ENCODE data around the gene SGCB. TPM values are rescaled to one million over a fixed set of nuclear protein-coding genes. Genes with fewer than 3 reads are reported as not detected.
"Not testable (repeated sequence)": the region's sequence is repeated elsewhere in the genome, so short reads cannot be mapped to it uniquely, and the experiment has no call there.

SGCB gene
- 100 to 1,000 TPM in 10 of 12 donors, 10 to 100 TPM in 1, not detected in 1; 79.6 to 226 (median 191) TPM for polyA plus RNA-seq (ENCODE audit: insufficient read length in 12 of 12)
- long read RNA-seq, donor 1, full-length matches to known transcripts = 24 of 37 reads
- long read RNA-seq, donor 1, partial matches to known transcripts = 13 of 37 reads
- long read RNA-seq, donor 1, other reads (novel, unspliced or antisense) = 0 of 37 reads
- long read RNA-seq, donor 2, full-length matches to known transcripts = 117 of 154 reads
- long read RNA-seq, donor 2, partial matches to known transcripts = 32 of 154 reads
- long read RNA-seq, donor 2, other reads (novel, unspliced or antisense) = 5 of 154 reads
- long read RNA-seq, donor 3, full-length matches to known transcripts = 68 of 88 reads
- long read RNA-seq, donor 3, partial matches to known transcripts = 20 of 88 reads
- long read RNA-seq, donor 3, other reads (novel, unspliced or antisense) = 0 of 88 reads
- long read RNA-seq, donor 4, full-length matches to known transcripts = 33 of 43 reads
- long read RNA-seq, donor 4, partial matches to known transcripts = 10 of 43 reads
- long read RNA-seq, donor 4, other reads (novel, unspliced or antisense) = 0 of 43 reads
- long read RNA-seq, donor 5, full-length matches to known transcripts = 176 of 237 reads
- long read RNA-seq, donor 5, partial matches to known transcripts = 45 of 237 reads
- long read RNA-seq, donor 5, other reads (novel, unspliced or antisense) = 16 of 237 reads
- long read RNA-seq, donor 6, full-length matches to known transcripts = 46 of 63 reads
- long read RNA-seq, donor 6, partial matches to known transcripts = 17 of 63 reads
- long read RNA-seq, donor 6, other reads (novel, unspliced or antisense) = 0 of 63 reads
- long read RNA-seq, donor 7, full-length matches to known transcripts = 36 of 58 reads
- long read RNA-seq, donor 7, partial matches to known transcripts = 14 of 58 reads
- long read RNA-seq, donor 7, other reads (novel, unspliced or antisense) = 8 of 58 reads
- long read RNA-seq, donor 8, full-length matches to known transcripts = 139 of 190 reads
- long read RNA-seq, donor 8, partial matches to known transcripts = 32 of 190 reads
- long read RNA-seq, donor 8, other reads (novel, unspliced or antisense) = 19 of 190 reads
- long read RNA-seq, donor 9, full-length matches to known transcripts = 36 of 42 reads
- long read RNA-seq, donor 9, partial matches to known transcripts = 6 of 42 reads
- long read RNA-seq, donor 9, other reads (novel, unspliced or antisense) = 0 of 42 reads
- long read RNA-seq, donor 10, full-length matches to known transcripts = 110 of 167 reads
- long read RNA-seq, donor 10, partial matches to known transcripts = 27 of 167 reads
- long read RNA-seq, donor 10, other reads (novel, unspliced or antisense) = 30 of 167 reads
- long read RNA-seq, donor 11, full-length matches to known transcripts = 67 of 112 reads
- long read RNA-seq, donor 11, partial matches to known transcripts = 40 of 112 reads
- long read RNA-seq, donor 11, other reads (novel, unspliced or antisense) = 5 of 112 reads

GRCh38 chr4:52038103-52038912, at the start of gene SGCB:
TSS of gene SGCB (minus strand) at chr4:52038299. CDS start at chr4:52038259, 40 bp downstream.
- DNase-seq = peak; percentile 63

GRCh38 chr4:52086425-52086824, 48.3 kb upstream of the SGCB start:
- not testable (repeated sequence) for DNase-seq

DNA sequence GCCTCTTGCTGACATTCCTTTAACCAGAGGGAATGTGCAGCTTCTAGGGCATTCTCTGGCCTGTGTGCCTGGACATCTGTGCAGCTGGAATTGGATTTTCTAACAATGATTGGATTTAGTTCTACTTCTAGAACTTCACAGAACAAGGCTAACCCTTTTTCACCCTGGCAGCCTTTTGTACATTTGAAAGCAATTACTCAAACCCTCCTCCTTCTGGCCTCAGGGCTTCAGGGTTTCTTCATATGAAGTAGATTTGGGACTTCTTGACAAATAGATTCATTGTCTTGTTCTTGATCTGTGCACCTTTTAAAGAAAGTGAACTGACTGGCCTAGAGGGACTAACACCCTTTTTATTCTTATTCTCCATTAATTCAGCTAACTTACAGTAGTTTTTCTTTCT, 43.1 kb upstream of the SGCB start:
- DNase-seq = no peak

DNA sequence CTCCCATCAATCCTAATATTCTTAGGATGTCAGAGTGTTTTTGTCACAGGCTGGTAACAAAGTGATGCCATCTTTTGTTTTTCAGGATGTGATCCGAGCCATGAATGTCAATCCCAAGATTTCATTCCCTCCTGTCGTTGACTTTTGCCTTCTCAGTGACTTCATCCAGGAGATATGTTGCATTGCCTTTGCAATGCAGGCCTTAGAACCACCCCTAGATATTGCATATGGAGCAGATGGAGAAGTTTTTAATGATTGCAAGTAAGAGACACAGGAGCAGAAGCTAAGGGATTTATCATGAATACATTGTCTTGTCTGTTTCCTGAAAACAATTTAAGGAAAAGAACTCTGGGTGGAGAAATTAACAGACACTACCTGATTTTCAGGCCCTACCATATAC, 41.6 kb upstream of the SGCB start:
- no peak for DNase-seq

- DNase-seq = peak; percentile 17
Measured at GRCh38 chr4:52076731-52077130, 38.6 kb upstream of the SGCB start.

DNA sequence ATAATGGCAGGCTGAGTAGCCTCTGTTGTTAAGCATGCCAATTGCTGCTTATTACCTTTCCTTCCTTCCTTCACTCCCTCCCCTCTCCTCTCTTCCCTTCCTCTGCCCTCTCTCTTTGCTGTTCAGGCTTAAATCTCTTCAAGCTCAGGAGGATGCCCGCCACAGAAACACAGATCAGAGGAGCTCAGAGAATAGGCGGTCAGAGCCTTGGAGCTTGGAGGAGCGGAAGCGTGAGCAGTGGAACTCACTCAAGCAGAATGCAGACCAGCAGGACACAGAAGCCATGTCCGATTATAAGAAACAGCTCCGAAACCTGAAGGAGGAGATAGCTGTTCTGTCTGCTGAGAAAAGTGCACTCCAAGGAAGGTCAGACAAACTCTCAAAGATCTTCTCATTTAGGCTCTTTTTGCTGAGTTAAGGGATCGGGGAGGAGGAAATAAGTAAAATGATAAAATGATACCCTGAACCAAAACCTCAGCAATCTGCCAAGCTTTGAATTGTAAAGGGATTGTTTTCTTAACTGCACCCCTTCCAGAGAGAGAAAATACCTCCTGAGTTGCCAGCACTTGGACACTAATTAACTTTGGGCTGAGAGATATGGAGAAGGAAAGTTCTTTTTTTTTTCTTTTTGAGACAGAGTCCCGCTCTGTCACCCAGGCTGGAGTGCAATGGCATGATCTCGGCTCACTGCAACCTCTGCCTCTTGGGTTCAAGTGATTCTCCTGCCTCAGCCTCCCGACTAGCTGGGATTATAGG, 33.9 kb upstream of the SGCB start:
- no peak for DNase-seq

- no peak for DNase-seq
Measured at GRCh38 chr4:52069571-52069970, 31.5 kb upstream of the SGCB start.

DNA sequence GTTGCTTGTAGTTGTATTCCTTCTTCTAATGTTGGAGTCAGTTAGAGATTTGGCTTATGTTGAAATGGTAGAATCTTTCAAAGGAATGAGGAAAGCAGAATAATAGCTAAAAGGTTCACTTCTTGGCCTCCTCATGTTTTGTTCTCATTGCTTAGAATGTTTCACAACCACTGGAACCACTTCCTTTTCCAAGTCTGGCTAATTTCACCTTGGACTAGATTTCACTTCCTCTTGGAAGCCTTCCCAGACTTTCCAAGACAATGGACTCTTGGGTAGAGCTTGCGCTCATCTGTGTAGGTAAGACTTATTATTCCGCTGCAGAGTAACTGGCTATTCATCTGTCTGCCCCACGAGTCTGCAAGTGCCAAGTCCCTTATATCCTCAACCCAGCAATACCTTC, 21.3 kb upstream of the SGCB start:
- peak; percentile 59 for DNase-seq

DNA sequence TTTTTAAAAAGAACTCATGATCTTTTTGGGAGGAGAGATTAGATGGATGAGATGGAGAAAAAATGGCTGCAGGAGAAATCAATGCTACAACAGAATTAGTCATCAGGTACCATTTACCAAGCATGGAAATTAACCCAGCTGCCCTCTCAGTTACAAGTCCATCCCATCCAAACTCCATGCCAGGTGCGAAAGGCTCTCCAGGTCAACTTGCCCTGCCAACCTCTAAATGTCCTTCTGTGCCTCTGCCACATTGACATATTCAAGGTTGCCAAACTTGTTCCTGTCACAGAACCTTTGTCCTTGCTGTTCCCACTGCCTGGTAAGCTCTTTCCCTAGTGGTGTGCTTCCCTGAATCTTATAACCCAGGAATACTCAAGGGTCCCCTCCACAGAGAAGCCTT, 20.2 kb upstream of the SGCB start:
- no peak for DNase-seq

DNA sequence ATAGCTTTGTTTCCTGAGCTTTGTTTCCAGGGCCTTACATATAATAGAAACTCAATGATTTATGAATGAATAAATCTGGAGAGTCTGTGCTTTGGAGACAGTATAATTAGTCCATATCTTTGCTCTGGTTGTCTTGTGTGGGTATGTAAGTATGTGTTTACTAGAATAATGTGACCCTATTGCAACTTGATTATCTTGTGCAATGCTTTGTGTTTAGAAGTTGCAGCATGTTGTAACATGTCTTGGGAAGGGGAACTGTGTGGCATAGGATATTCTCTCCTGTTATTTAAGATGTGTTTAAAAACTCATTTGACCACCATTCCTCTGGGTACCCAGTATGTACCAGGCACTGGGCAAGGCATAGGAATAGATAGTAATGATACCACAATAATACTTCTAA, 19.1 kb upstream of the SGCB start:
- DNase-seq = no peak

- no peak for DNase-seq
Measured at GRCh38 chr4:52054254-52054653, 16.2 kb upstream of the SGCB start.

GRCh38 chr4:52052475-52052780, 14.3 kb upstream of the SGCB start:
- DNase-seq = no peak

DNA sequence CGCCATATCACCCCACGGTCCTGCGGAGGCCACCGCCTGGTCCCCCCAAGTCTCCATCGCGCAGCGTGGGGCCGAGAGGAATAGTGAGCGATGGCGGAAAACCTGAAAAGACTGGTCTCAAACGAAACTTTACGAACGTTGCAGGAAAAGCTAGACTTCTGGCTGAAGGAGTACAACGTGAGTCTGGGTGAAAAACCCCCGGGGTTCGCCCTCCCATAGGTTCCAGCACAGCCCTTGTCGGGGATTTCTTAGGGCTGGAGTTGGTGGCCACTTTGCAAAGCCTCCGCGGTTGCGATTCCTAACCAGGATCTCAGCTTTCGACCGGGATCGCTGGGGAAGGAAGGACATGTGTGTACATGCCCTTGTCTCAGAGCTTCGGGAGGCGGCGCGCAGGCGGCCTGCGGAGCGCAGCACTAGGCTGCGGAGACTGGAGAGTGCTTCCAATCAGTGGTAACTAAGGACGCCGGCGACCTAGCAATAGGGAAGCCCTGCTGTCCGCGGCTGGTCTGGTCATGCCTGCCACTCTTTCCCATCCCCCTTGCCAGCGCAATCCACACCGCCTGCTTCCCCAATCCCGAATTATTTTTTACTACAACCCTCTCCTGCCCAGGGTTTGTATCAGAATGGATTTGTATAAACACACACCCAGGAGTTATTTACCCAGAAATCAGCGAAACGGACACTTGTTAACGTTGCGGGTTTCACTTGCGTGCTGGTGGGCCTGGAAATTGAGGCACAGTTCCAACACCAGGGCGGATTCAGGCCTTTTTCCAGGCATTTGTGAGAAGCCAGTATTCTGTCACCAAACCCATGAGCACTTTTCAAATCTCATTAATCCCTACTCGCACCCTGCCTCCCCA, 13.7 kb upstream of the SGCB start:
- peak; percentile 76 for DNase-seq

DNA sequence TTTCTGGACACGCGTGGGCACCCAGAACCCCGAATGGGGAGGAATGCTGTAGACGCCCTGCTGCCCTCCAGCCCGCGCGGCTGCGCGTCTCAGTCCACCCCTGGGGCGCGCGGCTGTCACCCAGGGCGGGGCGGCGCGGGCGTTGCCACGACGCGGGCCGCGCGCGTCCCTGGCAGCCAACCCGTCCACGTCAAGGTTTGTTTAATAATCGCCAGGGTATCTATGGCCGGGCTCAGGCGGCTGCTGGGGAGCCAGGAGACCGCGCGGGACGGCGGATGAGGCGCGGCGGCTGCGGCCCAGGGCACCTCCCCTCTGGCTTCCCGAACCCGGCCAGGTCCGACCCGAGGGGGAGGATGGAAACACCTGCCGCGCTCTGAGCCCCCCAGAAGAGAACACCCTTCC, 13.1 kb upstream of the SGCB start, which contains the start of gene SPATA18:
TSS of gene SPATA18 (plus strand) at position 92 of the 402 bp plus-strand sequence. CDS start 401 bp downstream, outside the sequence.
- DNase-seq = peak; percentile 21

DNA sequence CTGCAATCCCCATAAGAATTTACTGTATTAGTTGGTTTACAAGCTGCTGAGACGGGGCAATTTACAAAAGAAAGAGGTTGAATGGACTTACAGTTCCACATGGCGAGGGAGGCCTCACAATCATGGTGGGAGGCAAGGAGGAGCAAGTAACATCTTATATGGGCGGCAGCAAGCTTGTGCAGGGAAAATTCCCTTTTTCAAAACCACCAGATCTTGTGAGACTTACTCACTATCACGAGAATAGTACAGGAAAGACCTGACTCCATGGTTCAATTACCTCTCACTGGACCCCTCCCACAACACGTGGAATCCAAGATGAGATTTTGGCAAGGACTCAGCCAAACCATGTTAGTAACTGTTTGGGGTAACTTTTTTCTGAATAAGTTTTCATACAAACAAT, 11.2 kb upstream of the SGCB start:
- no peak for DNase-seq

DNA sequence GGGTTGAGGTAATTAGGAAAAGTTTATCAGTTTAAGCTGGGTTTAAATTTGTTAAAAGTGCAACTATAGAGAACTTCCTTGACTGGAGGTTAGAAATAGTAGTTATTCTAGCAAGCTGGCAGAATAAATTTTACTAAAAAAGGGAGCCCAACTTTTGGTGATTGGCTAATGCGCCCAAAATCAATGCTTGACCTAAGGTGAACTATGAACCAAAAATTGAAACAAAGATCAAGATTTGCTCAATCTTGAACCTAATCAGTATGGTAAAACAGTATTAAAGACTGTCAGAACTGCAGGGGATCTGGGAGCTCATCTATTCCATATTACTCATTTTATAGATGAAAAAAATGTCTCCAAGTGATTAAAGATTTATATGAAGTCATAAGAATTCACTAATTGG, 6.9 kb upstream of the SGCB start:
- DNase-seq = no peak

GRCh38 chr4:52037689-52038102, 403 bp downstream of the SGCB start:
- peak; percentile 71 for DNase-seq

DNA sequence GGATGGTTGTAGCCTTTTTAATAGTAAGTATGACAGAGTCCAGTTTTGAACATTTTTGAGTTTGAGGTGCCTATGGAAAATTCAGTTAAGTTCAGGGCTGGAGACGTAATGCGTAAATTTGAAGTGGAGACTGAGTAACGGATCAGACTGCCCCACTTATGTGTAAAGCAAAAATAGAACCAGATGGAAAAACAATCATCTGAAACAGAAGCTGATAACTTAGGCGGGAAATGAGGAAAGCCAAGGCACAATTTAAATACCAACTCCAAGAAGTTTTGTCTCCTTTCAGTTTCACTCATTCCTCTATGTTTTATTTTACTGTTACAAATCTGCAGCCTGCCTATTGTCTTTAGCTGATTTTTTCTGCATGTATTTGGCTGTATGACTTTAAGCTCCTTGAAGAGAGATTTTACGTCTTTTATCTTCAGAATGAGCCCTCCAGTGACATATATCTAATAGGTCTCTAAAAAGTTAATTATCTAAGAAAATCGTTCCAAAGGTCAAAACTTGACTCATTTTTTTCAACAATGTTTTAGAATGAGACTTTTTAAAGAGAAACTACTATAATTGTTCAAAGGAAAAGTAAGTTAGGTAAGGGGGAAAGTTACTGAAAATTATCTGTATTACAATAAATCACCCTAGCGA, 1.1 kb downstream of the SGCB start:
- peak; percentile 51 for DNase-seq
